Testis (tissue), 3 donors: ENCODE measurements around the gene DDRGK1. TPM values are rescaled to one million over a fixed set of nuclear protein-coding genes. Genes with fewer than 3 reads are reported as not detected.

ENCODE experiments used
- DNase-seq: peaks from one replicate; pipeline ENCODE4 v3.0.0-alpha.2; 2019
- H3K27ac ChIP-seq, 2 donors: fragments of 200-600 bp; sonication (generic); one replicate each; pipeline ENCODE4 v1.5.1; 2019
- H3K27me3 ChIP-seq: fragments of 200-600 bp; sonication (generic); one replicate; pipeline ENCODE4 v1.5.1; 2019
- H3K36me3 ChIP-seq: fragments of 200-600 bp; sonication (generic); one replicate; pipeline ENCODE4 v1.5.1; 2017; ENCODE audit warnings: low read depth; ENCODE audit errors: missing control alignments
- H3K4me1 ChIP-seq: fragments of 200-600 bp; sonication (generic); one replicate; pipeline ENCODE4 v1.5.1; 2019
- H3K4me3 ChIP-seq, 2 donors: fragments of 200-600 bp; sonication (generic); one replicate each; pipeline ENCODE4 v1.5.1; 2017 to 2019
- H3K9me3 ChIP-seq: fragments of 200-600 bp; sonication (generic); one replicate; pipeline ENCODE4 v1.5.1; 2017
- POLR2A ChIP-seq: fragments of 450-650 bp; IDR thresholded peaks from one replicate; pipeline ENCODE4 v1.6.1; 2017; ENCODE audit warnings: antibody characterized with exemption, mild to moderate bottlenecking, moderate library complexity
- WGBS, 2 donors: methylation state at CpG; one replicate each; pipeline ENCODE4 v1.1.5; 2018; 5-methylcytosine and 5-hydroxymethylcytosine counted together
- intact Hi-C: fragments of 100-400 bp; cut with DNase I; formaldehyde crosslinking; loops from one replicate; pipeline ENCODE4 v1.15.1; 2023; ENCODE audit warnings: low total_unique reads
- polyA plus RNA-seq: library from polyadenylated mRNA; stranded (reverse); fragments of 350-450 nt; fragmentation: Illumina TruSeq; extraction: RNeasy Lipid Tissue Mini Kit (QIAGEN cat#74804); gene quantifications from one replicate; pipeline ENCODE4 v1.2.3, GENCODE V29; 2014; ENCODE audit warnings: low read depth, low replicate concordance; ENCODE audit not compliant: insufficient read depth
- total RNA-seq, 2 donors: library from RNA; depleted of rRNA; stranded (reverse); fragments of >200 nt; gene quantifications; one replicate each; pipeline ENCODE4 v1.2.3, GENCODE V29; 2016
- TF ChIP-seq, protein P1 (sequence below), 3 experiments: fragments of 450-650 bp in 2 of 3; fragments of 200-600 bp in 1 of 3; sonication (generic) in 1 of 3; IDR thresholded peaks; one replicate each; pipeline ENCODE4 v1.5.1; 2016 to 2019; ENCODE audit warnings: antibody characterized with exemption in 3 of 3, mild to moderate bottlenecking in 2 of 3, moderate library complexity in 1 of 3

Gene DDRGK1
- total and polyA plus RNA-seq, 3 donors from 2014 or later = 57.2 to 93.8 (median 78.9) TPM

DNA sequence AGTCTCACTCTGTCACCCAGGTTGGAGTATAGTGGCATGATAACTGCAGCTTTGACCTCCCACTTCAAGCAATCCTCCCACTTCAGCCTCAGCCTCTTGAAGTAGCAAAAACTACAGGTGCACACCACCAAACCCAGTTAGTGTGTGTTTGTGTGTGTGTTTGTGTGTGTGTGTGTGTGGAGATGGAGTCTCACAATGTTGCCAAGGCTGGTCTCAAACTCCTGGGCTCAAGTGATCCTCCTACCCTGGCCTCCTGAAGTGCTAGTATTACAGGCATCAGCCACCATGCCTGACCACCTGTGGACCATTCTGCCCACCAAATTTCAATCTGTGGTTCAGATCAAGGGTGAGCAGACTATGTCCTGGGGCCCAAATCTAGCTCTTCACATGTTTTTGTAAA is 53.6 kb downstream of the DDRGK1 start:
- Histone ChIP-seq H3K27me3 (no peaks in the 10 kb centered on the region), H3K4me3 (no peak overlapping the region), H3K27ac (no peak overlapping the region), H3K4me1 (peaks cover 9% of the 10 kb centered on the region), H3K36me3 (no peaks in the 10 kb centered on the region), H3K9me3 (no peaks in the 10 kb centered on the region)
- intact Hi-C loops = no loop called here
- DNase-seq = no peak
- no peak for TF ChIP-seq POLR2A
- TF ChIP-seq, protein P1, sequence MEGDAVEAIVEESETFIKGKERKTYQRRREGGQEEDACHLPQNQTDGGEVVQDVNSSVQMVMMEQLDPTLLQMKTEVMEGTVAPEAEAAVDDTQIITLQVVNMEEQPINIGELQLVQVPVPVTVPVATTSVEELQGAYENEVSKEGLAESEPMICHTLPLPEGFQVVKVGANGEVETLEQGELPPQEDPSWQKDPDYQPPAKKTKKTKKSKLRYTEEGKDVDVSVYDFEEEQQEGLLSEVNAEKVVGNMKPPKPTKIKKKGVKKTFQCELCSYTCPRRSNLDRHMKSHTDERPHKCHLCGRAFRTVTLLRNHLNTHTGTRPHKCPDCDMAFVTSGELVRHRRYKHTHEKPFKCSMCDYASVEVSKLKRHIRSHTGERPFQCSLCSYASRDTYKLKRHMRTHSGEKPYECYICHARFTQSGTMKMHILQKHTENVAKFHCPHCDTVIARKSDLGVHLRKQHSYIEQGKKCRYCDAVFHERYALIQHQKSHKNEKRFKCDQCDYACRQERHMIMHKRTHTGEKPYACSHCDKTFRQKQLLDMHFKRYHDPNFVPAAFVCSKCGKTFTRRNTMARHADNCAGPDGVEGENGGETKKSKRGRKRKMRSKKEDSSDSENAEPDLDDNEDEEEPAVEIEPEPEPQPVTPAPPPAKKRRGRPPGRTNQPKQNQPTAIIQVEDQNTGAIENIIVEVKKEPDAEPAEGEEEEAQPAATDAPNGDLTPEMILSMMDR (IDR thresholded peaks at IDR 0.05) = no peak

DNA sequence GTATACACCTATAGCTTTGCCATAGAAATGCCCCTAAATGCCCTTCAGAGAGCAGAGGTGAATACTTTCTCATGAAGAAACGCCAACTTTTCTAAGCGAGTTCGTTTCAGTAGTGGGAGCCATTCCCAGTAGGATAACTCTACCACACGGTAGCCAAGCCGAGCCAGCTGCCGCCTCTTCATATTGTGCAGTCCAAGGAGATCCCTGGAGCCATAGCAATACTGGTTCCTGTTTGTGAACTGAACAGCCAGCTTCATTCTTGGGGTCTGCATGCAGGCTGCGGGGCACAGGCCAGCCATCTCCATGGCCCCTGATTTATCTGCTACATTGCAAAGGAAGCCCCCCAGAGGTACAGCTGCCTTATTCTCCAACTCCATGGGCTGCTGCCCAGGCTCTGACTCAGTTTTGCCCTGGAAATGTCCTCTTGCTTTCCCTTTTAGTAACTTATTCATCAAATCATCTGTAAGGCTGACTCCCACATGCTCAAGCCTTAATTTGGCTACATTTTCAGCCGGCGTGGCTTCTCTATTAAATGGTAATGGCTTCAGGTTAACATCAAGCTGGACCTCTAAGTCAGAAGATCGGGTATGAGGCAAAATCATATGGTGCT is 57.6 kb downstream of the DDRGK1 start:
- Histone ChIP-seq H3K4me3 (no peak overlapping the region), H3K27me3 (no peaks in the 10 kb centered on the region), H3K9me3 (no peaks in the 10 kb centered on the region), H3K27ac (no peak overlapping the region), H3K4me1 (peaks cover 9% of the 10 kb centered on the region), H3K36me3 (no peaks in the 10 kb centered on the region)
- intact Hi-C loops = no loop called here
- TF ChIP-seq, protein P1 (IDR thresholded peaks at IDR 0.05) = no peak
- TF ChIP-seq POLR2A = no peak
- 82 to 83% methylated on average over 10 of the region's 10 CpGs for WGBS, 2 donors
- peak; percentile 39 for DNase-seq

DNA sequence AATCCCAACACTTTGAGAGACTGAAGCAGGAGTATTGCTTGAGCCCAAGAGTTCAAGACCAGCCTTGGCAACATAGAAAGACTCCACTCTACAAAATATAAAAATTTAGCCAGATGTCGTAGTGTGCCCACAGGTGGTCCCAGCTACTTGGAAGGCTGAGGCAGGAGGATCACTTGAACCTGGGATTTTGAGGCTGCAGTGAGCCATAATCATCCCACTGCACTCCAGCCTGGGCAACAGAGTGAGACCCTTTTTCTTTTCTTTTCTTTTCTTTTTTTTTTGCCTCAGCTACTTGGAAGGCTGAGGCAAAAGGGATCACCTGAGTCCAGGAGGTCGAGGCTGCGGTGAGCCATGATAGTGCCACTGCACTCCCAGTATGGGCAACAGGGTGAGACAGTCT is 62.7 kb downstream of the DDRGK1 start:
- intact Hi-C loops = no loop called here
- TF ChIP-seq, protein P1 (IDR thresholded peaks at IDR 0.05) = no peak
- no peak for TF ChIP-seq POLR2A
- Histone ChIP-seq H3K4me3 (no peak overlapping the region), H3K27me3 (no peaks in the 10 kb centered on the region), H3K36me3 (no peaks in the 10 kb centered on the region), H3K4me1 (peaks cover under 1% of the 10 kb centered on the region), H3K9me3 (no peaks in the 10 kb centered on the region), H3K27ac (no peak overlapping the region)
- DNase-seq = no peak
- WGBS, 2 donors = 96 to 100% methylated on average over 3 of the region's 3 CpGs

Other genes starting within 250 kb of the DDRGK1 start
- gene GNRH2, start 161.1 kb downstream of the DDRGK1 start, total RNA-seq = not detected
- gene GNRH2, start 161.1 kb downstream of the DDRGK1 start, polyA plus RNA-seq = 2.6 TPM
- gene MRPS26, start 158.6 kb downstream of the DDRGK1 start, total RNA-seq = 10 to 100 TPM; 37.4 to 55.9 TPM
- 28.3 TPM for gene MRPS26, start 158.6 kb downstream of the DDRGK1 start, polyA plus RNA-seq
- gene OXT, start 133.1 kb downstream of the DDRGK1 start, total RNA-seq = 1 to 10 TPM; 3.7 to 6.7 TPM
- 1.7 TPM for gene OXT, start 133.1 kb downstream of the DDRGK1 start, polyA plus RNA-seq
- gene AVP, start 120.0 kb downstream of the DDRGK1 start, total RNA-seq = 1 to 10 TPM in 1 of 2 donors, not detected in 1; 1.3 TPM
- gene AVP, start 120.0 kb downstream of the DDRGK1 start, polyA plus RNA-seq = not detected
- gene FASTKD5, start 44.8 kb downstream of the DDRGK1 start, total RNA-seq = 10 to 100 TPM; 20.5 to 20.7 TPM
- gene FASTKD5, start 44.8 kb downstream of the DDRGK1 start, polyA plus RNA-seq = 28.2 TPM
- 10 to 100 TPM in 1 of 2 donors, 1 to 10 TPM in 1; 9.9 to 10.4 TPM for gene UBOX5, start 44.8 kb downstream of the DDRGK1 start, total RNA-seq
- 9.9 TPM for gene UBOX5, start 44.8 kb downstream of the DDRGK1 start, polyA plus RNA-seq
- gene LZTS3, start 31.1 kb downstream of the DDRGK1 start, total RNA-seq = 10 to 100 TPM; 13.9 to 16.8 TPM
- 7.2 TPM for gene LZTS3, start 31.1 kb downstream of the DDRGK1 start, polyA plus RNA-seq
- 10 to 100 TPM; 42.2 to 49.8 TPM for gene ITPA, start 4.8 kb upstream of the DDRGK1 start, total RNA-seq
- gene ITPA, start 4.8 kb upstream of the DDRGK1 start, polyA plus RNA-seq = 36.4 TPM
- 10 to 100 TPM in 1 of 2 donors, 1 to 10 TPM in 1; 9.2 to 10.7 TPM for gene SLC4A11, start 34.5 kb upstream of the DDRGK1 start, total RNA-seq
- 10.7 TPM for gene SLC4A11, start 34.5 kb upstream of the DDRGK1 start, polyA plus RNA-seq
- 10 to 100 TPM; 31.6 to 36.8 TPM for gene DNAAF9, start 203.0 kb upstream of the DDRGK1 start, total RNA-seq
- 22.1 TPM for gene DNAAF9, start 203.0 kb upstream of the DDRGK1 start, polyA plus RNA-seq